Cardiac fibroblast (primary cell): ENCODE data around the gene PBXIP1.

Experiments
- DNase-seq, 2 donors: peaks; one replicate each; pipeline versions ENCODE4 v3.0.0 to v3.0.0-alpha.2; 2010; ENCODE audit warnings: low read depth in 2 of 2
- H3K4me3 ChIP-seq, 2 donors: replicated peaks in 1 of 2; 1 replicate in 1 of 2; 2 replicates in 1 of 2; pipeline ENCODE4 v1.5.1; 2011; ENCODE audit warnings: low read depth in 2 of 2, low read length in 2 of 2, mild to moderate bottlenecking in 2 of 2, moderate library complexity in 1 of 2
- TF ChIP-seq, protein P1 (sequence below): IDR thresholded peaks from one replicate; pipeline ENCODE4 v1.5.1; 2011; ENCODE audit warnings: low read depth, mild to moderate bottlenecking, low read length, inconsistent platforms

The PBXIP1 gene

DNA sequence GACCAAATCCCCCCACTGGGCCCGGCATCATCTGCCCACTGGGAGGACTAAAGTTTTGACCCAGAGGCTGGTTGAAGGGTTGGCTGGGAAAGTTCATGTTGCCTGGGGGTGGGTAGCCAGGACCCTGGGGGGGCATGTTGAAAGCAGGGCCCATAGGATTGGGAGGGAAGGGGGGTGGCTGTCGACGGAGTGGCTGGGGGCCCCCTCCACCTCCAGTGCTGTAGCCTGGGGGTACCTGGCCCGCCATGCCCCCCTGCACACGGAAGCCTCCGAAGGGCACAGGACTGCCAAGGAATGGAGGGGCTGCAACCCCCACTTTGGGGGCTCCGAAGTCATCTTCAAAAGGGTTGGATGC is 3.5 kb upstream of the PBXIP1 start:
- TF ChIP-seq, protein P1, sequence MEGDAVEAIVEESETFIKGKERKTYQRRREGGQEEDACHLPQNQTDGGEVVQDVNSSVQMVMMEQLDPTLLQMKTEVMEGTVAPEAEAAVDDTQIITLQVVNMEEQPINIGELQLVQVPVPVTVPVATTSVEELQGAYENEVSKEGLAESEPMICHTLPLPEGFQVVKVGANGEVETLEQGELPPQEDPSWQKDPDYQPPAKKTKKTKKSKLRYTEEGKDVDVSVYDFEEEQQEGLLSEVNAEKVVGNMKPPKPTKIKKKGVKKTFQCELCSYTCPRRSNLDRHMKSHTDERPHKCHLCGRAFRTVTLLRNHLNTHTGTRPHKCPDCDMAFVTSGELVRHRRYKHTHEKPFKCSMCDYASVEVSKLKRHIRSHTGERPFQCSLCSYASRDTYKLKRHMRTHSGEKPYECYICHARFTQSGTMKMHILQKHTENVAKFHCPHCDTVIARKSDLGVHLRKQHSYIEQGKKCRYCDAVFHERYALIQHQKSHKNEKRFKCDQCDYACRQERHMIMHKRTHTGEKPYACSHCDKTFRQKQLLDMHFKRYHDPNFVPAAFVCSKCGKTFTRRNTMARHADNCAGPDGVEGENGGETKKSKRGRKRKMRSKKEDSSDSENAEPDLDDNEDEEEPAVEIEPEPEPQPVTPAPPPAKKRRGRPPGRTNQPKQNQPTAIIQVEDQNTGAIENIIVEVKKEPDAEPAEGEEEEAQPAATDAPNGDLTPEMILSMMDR: no peak
- DNase-seq: no peak
- H3K4me3 ChIP-seq: no peak overlapping the region

DNA sequence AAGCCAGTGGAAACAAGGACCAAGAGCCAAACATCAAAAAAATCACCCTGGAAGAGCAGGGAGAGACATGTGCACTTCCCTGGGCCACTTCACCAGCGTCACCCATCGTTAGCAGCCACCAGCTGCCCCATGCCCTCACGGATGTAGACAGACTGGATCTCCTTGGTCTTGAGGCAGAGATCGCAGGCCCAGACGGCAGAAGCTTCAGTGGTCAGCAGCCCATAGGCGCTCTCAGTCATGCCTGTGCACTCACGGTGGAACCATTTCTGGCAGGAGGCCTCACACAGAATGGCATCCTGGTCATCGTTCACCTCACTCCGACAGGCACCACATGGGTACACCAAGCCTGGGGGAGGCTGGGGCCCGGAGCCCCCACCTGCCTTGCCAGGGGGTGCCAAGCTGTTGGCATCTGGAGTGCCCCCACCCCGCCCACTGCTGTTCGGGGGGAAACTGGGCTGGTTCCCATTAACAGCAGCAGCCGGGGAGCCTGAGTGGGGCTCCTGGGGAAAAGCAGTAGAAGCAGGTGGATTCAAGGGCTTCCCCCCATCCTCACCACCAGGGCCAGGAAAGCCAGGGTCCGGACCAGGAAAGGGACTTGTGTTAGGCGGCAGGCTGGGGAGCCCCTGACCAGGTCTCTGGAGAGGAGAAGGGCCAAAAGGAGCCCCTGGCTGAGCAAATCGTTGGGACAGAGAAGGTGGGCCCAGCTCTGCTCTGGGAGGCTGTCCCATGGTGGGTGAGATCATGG is 3.0 kb upstream of the PBXIP1 start:
- no peak for DNase-seq
- TF ChIP-seq, protein P1: no peak
- H3K4me3 ChIP-seq: no peak overlapping the region

- no peak for DNase-seq
- no peak overlapping the region for H3K4me3 ChIP-seq
- TF ChIP-seq, protein P1: no peak
Measured at GRCh38 chr1:154958036-154958435, 2.1 kb upstream of the PBXIP1 start.

- DNase-seq: no peak
- H3K4me3 ChIP-seq: no peak overlapping the region
- TF ChIP-seq, protein P1: no peak
Measured at GRCh38 chr1:154957091-154957657, 1.3 kb upstream of the PBXIP1 start.

- DNase-seq: no peak
- TF ChIP-seq, protein P1: no peak
- peak overlapping the region in 1 of 2 donors; percentile 71 for H3K4me3 ChIP-seq
Measured at GRCh38 chr1:154956544-154956941, 644 bp upstream of the PBXIP1 start.

DNA sequence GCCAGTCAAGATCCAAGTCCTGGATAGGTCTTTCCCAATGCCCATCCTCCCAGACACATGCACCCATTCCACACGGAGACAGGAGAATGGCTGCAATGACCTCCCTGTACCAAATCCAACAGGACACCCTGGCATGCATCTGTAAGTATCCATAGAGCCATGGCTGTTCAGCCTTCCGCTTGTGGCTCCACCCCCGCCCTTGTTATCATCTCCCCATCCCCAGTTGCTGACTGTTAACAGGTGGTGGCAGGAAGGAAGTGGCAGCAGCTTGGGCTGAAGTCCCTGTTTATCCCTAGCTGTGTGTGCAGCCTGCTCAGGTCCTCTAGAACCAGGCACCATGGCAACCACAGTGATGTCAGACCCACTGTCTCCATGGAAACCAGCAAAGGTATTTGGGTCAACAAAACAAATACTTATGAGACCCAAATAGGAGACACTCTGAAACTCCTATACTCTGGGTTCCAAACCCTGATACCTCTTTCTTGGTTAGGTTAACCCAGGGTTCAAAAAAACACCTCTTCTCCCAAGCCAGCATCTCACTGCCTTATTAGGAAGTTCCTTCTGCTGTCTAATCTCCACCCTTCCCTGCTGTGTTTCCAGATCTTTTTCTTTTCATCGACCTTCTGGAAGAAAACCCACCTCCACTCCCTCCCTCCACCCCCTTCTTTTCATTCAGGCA is 721 bp downstream of the PBXIP1 start:
- TF ChIP-seq, protein P1: no peak
- DNase-seq: peak; percentile 81 to 86
- H3K4me3 ChIP-seq: peak overlapping the region; percentile 61 to 71
